ENCODE results near the gene APOL6. TPM values are rescaled to one million over a fixed set of nuclear protein-coding genes. Genes with fewer than 3 reads are reported as not detected.

Gene APOL6
- total RNA-seq, 4 donors from 2014 or later: 3.1 to 8.3 (median 5.1) TPM

DNA sequence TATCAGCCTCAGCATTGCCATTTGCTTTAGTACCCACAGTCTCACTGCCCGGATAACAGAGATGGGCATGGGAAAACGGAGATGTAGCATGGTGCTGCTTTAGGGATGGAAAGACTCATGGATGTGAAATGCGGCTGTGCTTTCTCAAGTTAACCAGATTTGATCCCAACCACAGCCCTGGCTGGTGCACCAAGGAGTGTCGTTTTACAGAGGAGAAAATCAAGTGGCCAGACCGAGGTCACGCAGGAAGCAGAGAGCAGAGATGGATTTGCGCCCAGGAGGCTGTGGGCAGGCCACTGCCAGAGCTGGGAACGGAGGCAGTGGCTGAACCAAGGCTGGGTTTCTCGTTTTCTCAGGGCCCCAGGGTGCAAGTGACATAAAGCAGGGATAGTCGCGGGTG is 40.2 kb upstream of the APOL6 start:
- Histone ChIP-seq H3K36me3 (no peaks in the 10 kb centered on the region), H3K9me3 (no peaks in the 10 kb centered on the region), H3K4me1 (no peaks in the 10 kb centered on the region), H3K4me3 (no peak overlapping the region), H3K27ac (no peak overlapping the region), H3K27me3 (no peaks in the 10 kb centered on the region)
- no peak for DNase-seq (ENCODE audit: low spot score in 2 of 2)
- 75% methylated on average over 11 of the region's 11 CpGs for WGBS
- TF ChIP-seq EP300 (IDR thresholded peaks at IDR 0.05): no peak
- TF ChIP-seq, protein P1, sequence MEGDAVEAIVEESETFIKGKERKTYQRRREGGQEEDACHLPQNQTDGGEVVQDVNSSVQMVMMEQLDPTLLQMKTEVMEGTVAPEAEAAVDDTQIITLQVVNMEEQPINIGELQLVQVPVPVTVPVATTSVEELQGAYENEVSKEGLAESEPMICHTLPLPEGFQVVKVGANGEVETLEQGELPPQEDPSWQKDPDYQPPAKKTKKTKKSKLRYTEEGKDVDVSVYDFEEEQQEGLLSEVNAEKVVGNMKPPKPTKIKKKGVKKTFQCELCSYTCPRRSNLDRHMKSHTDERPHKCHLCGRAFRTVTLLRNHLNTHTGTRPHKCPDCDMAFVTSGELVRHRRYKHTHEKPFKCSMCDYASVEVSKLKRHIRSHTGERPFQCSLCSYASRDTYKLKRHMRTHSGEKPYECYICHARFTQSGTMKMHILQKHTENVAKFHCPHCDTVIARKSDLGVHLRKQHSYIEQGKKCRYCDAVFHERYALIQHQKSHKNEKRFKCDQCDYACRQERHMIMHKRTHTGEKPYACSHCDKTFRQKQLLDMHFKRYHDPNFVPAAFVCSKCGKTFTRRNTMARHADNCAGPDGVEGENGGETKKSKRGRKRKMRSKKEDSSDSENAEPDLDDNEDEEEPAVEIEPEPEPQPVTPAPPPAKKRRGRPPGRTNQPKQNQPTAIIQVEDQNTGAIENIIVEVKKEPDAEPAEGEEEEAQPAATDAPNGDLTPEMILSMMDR (IDR thresholded peaks at IDR 0.05): no peak
- no peak for TF ChIP-seq POLR2A (IDR thresholded peaks at IDR 0.05)
- no peak for TF ChIP-seq POLR2AphosphoS5 (IDR thresholded peaks at IDR 0.05)

GRCh38 chr22:35609261-35609660 is 39.0 kb upstream of the APOL6 start:
- Histone ChIP-seq H3K27ac (no peak overlapping the region), H3K4me1 (no peaks in the 10 kb centered on the region), H3K9me3 (no peaks in the 10 kb centered on the region), H3K36me3 (no peaks in the 10 kb centered on the region), H3K4me3 (no peak overlapping the region), H3K27me3 (no peaks in the 10 kb centered on the region)
- DNase-seq (ENCODE audit: low spot score in 2 of 2): no peak
- 90% methylated on average over 9 of the region's 9 CpGs for WGBS
- no peak for TF ChIP-seq POLR2A (IDR thresholded peaks at IDR 0.05)
- TF ChIP-seq, protein P1 (IDR thresholded peaks at IDR 0.05): no peak
- no peak for TF ChIP-seq POLR2AphosphoS5 (IDR thresholded peaks at IDR 0.05)
- no peak for TF ChIP-seq EP300 (IDR thresholded peaks at IDR 0.05)

DNA sequence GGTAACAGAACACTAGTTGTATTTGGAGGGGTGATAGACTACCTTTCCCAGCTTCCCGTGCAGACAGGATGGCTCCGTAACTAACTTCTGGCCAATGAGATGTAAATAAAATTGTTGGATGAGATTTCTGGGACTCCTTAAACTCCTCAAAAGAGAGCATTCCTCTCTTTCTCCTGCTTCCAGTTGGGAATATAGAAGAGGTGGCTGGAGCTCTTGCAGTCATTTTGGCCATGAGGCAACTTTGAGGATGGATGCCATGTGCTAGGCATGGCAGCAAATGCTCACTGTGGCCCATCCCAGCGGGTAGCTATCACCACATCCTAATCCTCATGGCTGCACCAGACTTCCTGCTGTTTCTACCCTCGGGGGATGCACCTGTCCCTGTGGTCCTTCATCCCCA is 38.5 kb upstream of the APOL6 start:
- 80% methylated on average over 4 of the region's 4 CpGs for WGBS
- no peaks in the 10 kb centered on the region for H3K27me3 ChIP-seq
- H3K4me1 ChIP-seq: no peaks in the 10 kb centered on the region
- no peak for TF ChIP-seq POLR2AphosphoS5 (IDR thresholded peaks at IDR 0.05)
- no peak for TF ChIP-seq POLR2A (IDR thresholded peaks at IDR 0.05)
- TF ChIP-seq, protein P1 (IDR thresholded peaks at IDR 0.05): no peak
- no peak for TF ChIP-seq EP300 (IDR thresholded peaks at IDR 0.05)
- no peak overlapping the region for H3K27ac ChIP-seq
- no peaks in the 10 kb centered on the region for H3K9me3 ChIP-seq
- no peaks in the 10 kb centered on the region for H3K36me3 ChIP-seq
- DNase-seq (ENCODE audit: low spot score in 2 of 2): no peak
- no peak overlapping the region for H3K4me3 ChIP-seq

DNA sequence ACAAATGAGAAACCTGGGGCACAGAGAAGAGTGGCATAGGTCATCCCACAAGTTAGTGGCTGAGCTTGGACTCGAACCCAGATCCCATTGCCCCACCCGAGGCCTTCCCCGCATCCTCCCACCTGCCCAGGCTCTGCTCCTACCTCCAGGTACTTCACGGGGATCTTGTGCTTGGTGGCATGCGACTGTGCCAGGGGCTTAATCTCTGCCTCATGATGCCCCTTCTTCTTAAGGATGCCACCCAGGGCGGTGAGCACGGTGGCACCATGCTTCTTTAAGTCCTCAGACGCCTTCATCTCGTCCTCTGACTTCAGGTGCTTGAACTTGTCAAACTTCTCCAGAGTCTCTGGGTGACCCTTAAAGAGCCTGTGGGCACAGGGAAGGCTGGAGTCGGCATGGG is 37.5 kb upstream of the APOL6 start:
- H3K36me3 ChIP-seq: no peaks in the 10 kb centered on the region
- no peak for DNase-seq (ENCODE audit: low spot score in 2 of 2)
- WGBS: 94% methylated on average over 10 of the region's 10 CpGs
- no peak overlapping the region for H3K27ac ChIP-seq
- H3K4me1 ChIP-seq: no peaks in the 10 kb centered on the region
- no peaks in the 10 kb centered on the region for H3K9me3 ChIP-seq
- TF ChIP-seq, protein P1 (IDR thresholded peaks at IDR 0.05): no peak
- no peak for TF ChIP-seq EP300 (IDR thresholded peaks at IDR 0.05)
- TF ChIP-seq POLR2A (IDR thresholded peaks at IDR 0.05): no peak
- no peak for TF ChIP-seq POLR2AphosphoS5 (IDR thresholded peaks at IDR 0.05)
- no peaks in the 10 kb centered on the region for H3K27me3 ChIP-seq
- no peak overlapping the region for H3K4me3 ChIP-seq

GRCh38 chr22:35611200-35611890 is 36.9 kb upstream of the APOL6 start:
- Histone ChIP-seq H3K4me3 (no peak overlapping the region), H3K4me1 (no peaks in the 10 kb centered on the region), H3K36me3 (no peaks in the 10 kb centered on the region), H3K27me3 (no peaks in the 10 kb centered on the region), H3K27ac (no peak overlapping the region), H3K9me3 (no peaks in the 10 kb centered on the region)
- no peak for DNase-seq (ENCODE audit: low spot score in 2 of 2)
- WGBS: 81% methylated on average over 6 of the region's 6 CpGs
- TF ChIP-seq EP300 (IDR thresholded peaks at IDR 0.05) (no peak), POLR2A (IDR thresholded peaks at IDR 0.05) (no peak), POLR2AphosphoS5 (IDR thresholded peaks at IDR 0.05) (no peak)
- TF ChIP-seq, protein P1 (IDR thresholded peaks at IDR 0.05): no peak

All from suprapubic skin (tissue), 4 donors.